ENCODE results near the gene AURKA. TPM values are rescaled to one million over a fixed set of nuclear protein-coding genes. Genes with fewer than 3 reads are reported as not detected.
"Not testable (repeated sequence)": the region's sequence is repeated elsewhere in the genome, so short reads cannot be mapped to it uniquely, and the experiment has no call there.

Gene AURKA
- total RNA-seq, 4 donors from 2014 or later: 0.83 to 2.4 (median 2.0) TPM

GRCh38 chr20:56345911-56346310 lies 46.1 kb downstream of the AURKA start:
- Histone ChIP-seq H3K4me3 (replicated peaks in 1 of 3) (no peak overlapping the region), H3K4me1 (peaks cover 0 to 4% of the 10 kb centered on the region in 2 donors), H3K36me3 (no peaks in the 10 kb centered on the region), H3K9me3 (no peaks in the 10 kb centered on the region), H3K27me3 (no peaks in the 10 kb centered on the region), H3K27ac (no peak overlapping the region)
- no peak for DNase-seq
- intact Hi-C loops (cut with DNase I): no loop called here
- TF ChIP-seq CTCF (IDR thresholded peaks at IDR 0.05): no peak
- no peak for TF ChIP-seq POLR2A (IDR thresholded peaks at IDR 0.05)
- 86 to 87% methylated on average over 8 of the region's 8 CpGs for WGBS, 2 donors

- no peaks in the 10 kb centered on the region for H3K36me3 ChIP-seq
- TF ChIP-seq CTCF (IDR thresholded peaks at IDR 0.05): peak in 3 of 6 experiments; percentile 34 to 57 (median 55)
- no peak for TF ChIP-seq POLR2A (IDR thresholded peaks at IDR 0.05)
- WGBS, 2 donors: 7 to 8% methylated on average over 7 to 24 of the region's 41 CpGs
- no peak overlapping the region for H3K4me3 ChIP-seq (replicated peaks in 1 of 3)
- H3K9me3 ChIP-seq: no peaks in the 10 kb centered on the region
- H3K27me3 ChIP-seq: no peaks in the 10 kb centered on the region
- intact Hi-C loops (cut with DNase I): no loop called here
- no peak overlapping the region for H3K27ac ChIP-seq
- peak; percentile 6 for DNase-seq
- H3K4me1 ChIP-seq: peaks cover 0 to 4% of the 10 kb centered on the region in 2 donors
Measured at GRCh38 chr20:56343861-56344381, 48.1 kb downstream of the AURKA start.

GRCh38 chr20:56342783-56343182 lies 49.2 kb downstream of the AURKA start:
- intact Hi-C loops (cut with DNase I): no loop called here
- Histone ChIP-seq H3K36me3 (no peaks in the 10 kb centered on the region), H3K9me3 (no peaks in the 10 kb centered on the region), H3K27ac (no peak overlapping the region), H3K4me3 (replicated peaks in 1 of 3) (no peak overlapping the region), H3K4me1 (peaks cover 0 to 4% of the 10 kb centered on the region in 2 donors), H3K27me3 (no peaks in the 10 kb centered on the region)
- TF ChIP-seq POLR2A (IDR thresholded peaks at IDR 0.05) (no peak), CTCF (IDR thresholded peaks at IDR 0.05) (no peak)
- WGBS, 2 donors: 90 to 92% methylated on average over 3 of the region's 3 CpGs
- DNase-seq: no peak

- H3K27me3 ChIP-seq; H3K4me3 ChIP-seq (replicated peaks in 1 of 3); intact Hi-C loops (cut with DNase I): not testable (repeated sequence)
Measured at GRCh38 chr20:56336709-56337108, 55.3 kb downstream of the AURKA start.

GRCh38 chr20:56328861-56329260 lies 63.2 kb downstream of the AURKA start:
- H3K9me3 ChIP-seq: no peaks in the 10 kb centered on the region
- no peaks in the 10 kb centered on the region for H3K27me3 ChIP-seq
- TF ChIP-seq POLR2A (IDR thresholded peaks at IDR 0.05) (no peak), CTCF (IDR thresholded peaks at IDR 0.05) (no peak)
- H3K36me3 ChIP-seq: no peaks in the 10 kb centered on the region
- intact Hi-C loops (cut with DNase I): no loop called here
- no peak overlapping the region for H3K27ac ChIP-seq
- DNase-seq: peak in 1 of 2 donors; percentile 10
- H3K4me3 ChIP-seq (replicated peaks in 1 of 3): no peak overlapping the region
- WGBS, 2 donors: 14 to 33% methylated on average over 5 of the region's 5 CpGs
- no peaks in the 10 kb centered on the region for H3K4me1 ChIP-seq

More at GRCh38 chr20:56336709-56337108, 55.3 kb downstream of the AURKA start:
- not testable (repeated sequence) for H3K36me3 ChIP-seq, H3K27ac ChIP-seq, DNase-seq, H3K4me1 ChIP-seq, H3K9me3 ChIP-seq
- WGBS, 2 donors: 71 to 81% methylated on average over 8 of the region's 8 CpGs

- Histone ChIP-seq H3K36me3 (no peaks in the 10 kb centered on the region), H3K9me3 (no peaks in the 10 kb centered on the region), H3K4me3 (replicated peaks in 1 of 3) (no peak overlapping the region), H3K27ac (no peak overlapping the region), H3K4me1 (no peaks in the 10 kb centered on the region), H3K27me3 (no peaks in the 10 kb centered on the region)
- TF ChIP-seq CTCF (IDR thresholded peaks at IDR 0.05) (no peak), POLR2A (IDR thresholded peaks at IDR 0.05) (no peak)
- intact Hi-C loops (cut with DNase I): no loop called here
- DNase-seq: no peak
Measured at GRCh38 chr20:56324806-56325205, 67.2 kb downstream of the AURKA start.

All from thyroid gland (tissue), 4 donors.